NCI-H2196 (cell line): ENCODE results near the gene TLDC2.
A peak's percentile ranks its signal among the peaks of the same experiment; 100 is the strongest.
"Not testable (repeated sequence)": the region's sequence is repeated elsewhere in the genome, so short reads cannot be mapped to it uniquely, and the experiment has no call there.

Source experiments
- DNase-seq: peaks from one replicate; lab custom pipeline; 2025; ENCODE audit not compliant: unreplicated experiment; lab: John Stamatoyannopoulos, UW

The TLDC2 gene

DNA sequence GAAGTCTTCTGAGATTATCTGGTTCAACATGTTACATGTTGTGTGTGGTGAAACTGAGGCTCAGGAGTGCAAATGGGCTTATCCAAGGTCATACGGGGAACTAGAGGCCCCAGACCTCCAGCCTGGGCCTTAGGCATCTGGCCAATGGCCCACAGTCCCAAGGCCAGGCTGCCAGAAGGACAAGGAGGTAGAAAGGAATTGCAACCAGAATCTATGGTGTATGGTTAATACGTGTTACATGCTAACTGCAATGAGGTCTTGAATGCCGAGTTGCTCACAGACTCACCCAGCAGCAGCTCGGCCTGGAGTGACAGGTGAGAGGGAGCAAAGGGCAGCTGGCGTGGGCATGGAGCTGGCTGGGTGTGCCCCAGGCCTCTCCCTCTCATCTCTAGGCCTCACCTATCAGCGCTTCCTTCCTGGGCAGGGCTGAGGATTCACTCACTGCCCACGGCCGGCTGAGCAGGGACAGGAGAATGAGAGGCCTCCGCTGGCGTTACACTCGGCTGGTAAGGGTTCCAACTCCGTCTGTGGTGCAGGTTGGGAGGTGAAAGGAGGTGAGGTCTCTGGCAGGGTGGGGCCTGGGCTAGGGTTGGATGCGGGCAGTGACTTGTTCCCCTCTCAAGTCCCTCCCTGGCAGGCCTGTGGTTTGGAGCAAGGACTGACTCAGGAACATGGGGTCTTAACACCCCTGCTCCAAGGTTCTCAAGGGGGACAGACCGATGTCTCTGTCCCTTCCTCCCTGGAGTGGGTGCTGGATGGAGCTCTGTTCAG, at the start of gene TLDC2:
TLDC2 (plus strand) TSS at position 437 of the 771 bp plus-strand sequence; CDS start at position 474, 37 bp downstream.
- no peak for DNase-seq

DNA sequence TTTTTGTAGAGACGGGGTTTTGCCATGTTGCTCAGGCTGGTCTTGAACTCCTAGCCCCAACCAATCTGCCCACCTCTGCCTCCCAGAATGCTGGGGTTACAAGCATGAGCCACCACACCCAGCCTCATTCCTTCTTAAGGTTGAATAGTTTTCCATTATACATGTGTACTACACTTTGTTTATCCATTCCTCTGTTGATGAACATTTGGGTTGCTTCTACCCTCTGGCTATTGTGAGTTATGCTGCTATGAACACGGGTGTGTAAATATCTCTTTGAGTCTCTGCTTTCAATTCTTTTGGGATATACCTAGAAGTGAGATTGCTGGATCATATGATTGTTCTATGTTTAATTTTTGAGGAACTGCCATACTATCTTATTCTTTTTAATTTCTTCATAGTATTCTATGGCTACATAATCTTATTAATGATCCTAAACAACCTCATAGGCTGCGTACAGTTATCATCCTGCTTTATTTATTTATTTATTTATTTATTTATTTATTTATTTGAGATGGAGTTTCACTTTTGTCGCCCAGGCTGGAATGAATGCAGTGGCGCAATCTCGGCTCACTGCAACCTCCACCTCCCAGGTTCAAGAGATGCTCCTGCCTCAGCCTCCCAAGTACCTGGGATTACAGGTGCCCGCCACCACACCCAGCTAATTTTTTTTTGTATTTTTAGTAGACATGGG, 49.2 kb upstream of the TLDC2 start:
- no peak for DNase-seq

DNA sequence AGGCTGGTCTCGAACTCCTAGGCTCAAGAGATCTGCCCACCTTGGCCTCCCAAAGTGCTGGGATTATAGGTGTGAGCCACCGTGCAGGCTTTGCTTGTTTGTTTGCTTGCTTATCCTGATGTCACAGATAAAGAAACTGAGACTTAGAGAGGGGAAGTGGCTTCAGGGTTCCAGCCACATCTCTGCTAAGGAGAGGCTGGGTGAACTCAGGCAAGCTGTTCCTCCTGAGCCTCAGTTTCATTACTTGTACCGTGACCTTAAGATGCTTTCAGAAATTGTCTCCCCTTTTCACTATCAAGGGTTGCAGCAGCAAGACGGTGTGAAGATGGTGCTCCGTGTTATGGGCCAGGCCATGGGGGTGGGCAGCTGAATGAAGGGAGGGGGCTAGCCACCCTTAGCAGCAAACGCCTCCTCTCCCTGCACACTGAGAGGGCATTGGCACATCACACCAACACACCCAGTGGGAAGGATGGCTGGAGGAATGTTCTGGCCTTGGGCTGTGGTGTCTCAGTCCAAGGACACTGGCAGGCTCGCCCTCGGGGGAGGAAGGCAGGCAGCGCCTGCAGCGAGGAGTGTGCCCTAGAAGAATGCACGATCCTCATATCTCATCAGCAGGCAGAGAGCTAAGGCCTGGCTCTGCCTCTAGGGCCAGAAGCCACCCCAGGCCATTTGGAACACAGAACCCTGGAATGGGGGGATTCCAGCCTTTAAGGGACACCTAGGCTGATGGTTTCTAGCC, 48.2 kb upstream of the TLDC2 start:
- DNase-seq = no peak

DNA sequence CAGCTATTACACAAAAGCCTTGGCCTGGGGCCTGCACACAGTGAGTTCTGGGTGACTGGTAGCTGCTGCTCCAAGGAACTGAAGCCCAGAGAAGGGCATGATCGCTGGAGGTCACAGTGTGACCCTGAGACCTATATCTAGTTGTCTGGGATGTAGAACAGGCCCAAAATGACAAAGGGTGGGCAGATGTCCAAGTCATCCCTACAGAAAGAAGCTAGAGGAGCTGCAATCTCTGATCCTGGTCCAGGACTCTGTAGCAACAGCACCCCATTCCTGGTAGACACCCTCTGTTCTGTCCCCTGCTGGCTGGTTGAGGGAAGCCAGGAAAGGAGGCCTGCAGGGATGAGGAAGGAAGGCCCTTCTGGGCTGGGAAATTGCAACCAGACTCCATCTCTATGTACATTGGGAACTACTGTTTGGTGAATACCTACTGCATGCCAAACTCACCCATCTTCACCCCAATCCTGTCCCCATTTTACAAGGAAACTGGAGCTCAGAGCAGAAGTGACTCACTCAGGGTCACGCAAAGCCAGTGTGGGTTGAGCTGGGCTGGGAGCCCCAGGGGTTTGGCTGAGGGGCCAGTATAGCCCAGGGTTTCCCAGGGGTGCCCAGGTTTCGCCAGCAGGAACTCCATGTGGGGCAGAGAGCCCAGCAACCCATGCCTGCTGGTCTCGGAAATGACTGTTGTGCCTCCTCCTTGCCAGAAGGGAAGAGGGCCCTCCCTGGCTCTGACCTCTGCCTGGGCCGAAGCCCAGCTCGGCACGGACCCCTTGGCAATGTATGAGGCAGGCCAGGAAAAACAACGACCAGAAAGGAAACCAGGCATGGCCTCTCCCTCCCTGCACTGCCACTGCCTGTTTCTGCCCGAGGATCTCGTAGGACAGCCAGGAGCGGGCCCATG, 44.9 kb upstream of the TLDC2 start:
- no peak for DNase-seq

DNA sequence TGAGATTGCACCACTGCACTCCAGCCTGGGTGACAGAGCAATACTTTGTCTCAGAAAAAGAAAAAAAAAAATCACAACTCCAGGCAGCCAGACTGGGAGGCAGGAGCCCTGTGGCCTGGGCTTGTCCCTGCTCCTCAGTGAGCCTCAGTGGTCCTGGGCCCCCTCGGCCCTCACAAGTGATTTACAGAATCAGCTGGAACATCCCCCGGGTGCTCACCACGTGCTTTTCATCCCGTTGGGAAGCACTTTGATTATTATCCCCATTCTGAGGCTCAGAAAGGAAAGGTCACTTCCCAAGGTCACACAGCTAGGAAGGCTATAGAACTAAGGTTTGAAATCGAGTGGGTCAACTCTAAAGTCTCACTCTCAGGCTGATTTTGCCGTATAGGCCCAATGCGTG, 43.1 kb upstream of the TLDC2 start:
- no peak for DNase-seq

DNA sequence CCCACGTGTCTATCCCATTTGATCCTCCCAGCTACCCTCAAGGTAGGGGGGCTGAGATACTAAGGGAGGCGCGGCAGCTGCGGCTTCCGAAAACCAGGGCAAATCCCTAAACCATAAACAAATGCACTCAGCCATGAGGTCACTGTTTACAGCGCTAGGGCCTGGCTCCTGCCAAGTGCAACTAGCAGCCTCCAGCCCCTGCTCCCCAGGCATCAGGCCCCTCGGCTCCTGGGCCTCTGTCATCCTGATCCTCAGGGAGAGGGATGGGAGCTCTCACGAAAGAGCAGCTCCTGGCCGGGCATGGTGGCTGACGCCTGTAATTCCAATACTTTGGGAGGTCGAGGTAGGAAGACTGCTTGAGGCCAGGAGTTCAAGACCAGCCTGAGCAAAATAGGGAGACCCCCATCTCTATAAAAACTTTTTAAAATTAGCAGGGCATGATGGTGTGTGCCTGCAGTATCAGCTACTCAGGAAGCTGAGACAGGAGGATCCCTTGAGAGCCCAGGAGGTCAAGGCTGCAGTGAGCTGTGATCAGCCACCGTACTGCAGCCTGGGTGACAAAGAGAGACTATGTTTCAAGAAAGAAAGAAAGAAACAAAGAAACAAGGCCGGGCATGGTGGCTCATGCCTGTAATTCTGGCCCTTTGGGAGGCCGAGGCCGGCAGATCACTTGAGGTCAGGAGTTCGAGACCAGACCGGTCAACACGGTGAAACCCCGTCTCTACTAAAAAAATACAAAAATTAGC, 42.5 kb upstream of the TLDC2 start:
- DNase-seq = no peak

DNA sequence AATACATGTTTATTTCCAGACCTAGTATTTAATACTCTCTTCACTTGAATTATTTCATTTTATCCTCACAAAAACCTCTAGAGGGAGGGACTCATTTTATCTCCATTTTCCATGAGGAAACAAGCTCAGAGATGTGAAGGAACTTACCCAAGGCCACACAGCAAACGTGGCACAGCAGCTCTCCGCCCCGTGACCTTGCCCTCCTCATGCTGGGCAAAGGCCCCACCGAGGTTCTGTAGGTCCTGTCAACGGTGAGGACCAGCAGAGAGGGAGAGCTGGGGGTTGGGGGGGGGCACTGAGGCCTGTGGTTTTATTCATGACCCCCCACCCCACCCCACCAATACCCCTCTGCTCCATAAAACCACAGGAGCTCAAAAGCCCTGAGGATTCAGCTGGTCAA, 40.9 kb upstream of the TLDC2 start:
- DNase-seq = no peak

DNA sequence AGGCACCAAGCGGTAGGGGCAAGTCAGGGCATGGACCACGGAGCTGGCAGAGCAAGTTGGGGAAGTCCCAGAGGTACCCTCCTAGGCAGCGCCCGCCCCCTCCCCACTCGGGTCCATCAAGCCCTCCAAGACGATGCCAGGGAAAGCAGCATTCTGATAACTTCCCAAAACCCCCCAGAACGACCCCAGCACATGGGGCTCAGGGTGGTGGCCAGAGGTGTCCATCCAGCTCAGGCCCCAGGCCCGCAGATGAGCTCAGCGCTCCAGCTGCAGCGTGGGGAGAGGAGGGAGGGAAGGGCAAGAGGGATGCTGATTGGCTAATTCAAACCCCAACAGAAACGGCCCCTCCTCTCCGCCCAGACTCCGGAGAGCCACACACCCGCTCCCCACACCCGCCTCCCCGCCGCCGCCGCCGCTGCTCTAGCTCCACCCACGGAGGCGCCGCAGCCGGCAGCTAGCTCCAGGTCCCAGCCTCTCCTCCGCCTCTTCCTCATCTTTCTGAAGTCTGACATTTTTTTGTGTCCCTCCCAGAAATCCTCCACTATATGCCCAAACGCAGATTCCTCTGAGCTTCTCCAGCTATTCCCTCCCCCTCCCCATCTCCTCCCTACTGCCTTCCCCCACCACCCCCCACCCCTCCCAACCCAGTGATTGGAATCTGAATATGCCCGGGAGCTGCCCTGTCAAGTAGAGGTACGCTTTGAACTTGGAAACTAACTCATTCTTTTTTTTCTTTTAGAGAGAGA, 40.3 kb upstream of the TLDC2 start:
- peak; percentile 89 for DNase-seq

DNA sequence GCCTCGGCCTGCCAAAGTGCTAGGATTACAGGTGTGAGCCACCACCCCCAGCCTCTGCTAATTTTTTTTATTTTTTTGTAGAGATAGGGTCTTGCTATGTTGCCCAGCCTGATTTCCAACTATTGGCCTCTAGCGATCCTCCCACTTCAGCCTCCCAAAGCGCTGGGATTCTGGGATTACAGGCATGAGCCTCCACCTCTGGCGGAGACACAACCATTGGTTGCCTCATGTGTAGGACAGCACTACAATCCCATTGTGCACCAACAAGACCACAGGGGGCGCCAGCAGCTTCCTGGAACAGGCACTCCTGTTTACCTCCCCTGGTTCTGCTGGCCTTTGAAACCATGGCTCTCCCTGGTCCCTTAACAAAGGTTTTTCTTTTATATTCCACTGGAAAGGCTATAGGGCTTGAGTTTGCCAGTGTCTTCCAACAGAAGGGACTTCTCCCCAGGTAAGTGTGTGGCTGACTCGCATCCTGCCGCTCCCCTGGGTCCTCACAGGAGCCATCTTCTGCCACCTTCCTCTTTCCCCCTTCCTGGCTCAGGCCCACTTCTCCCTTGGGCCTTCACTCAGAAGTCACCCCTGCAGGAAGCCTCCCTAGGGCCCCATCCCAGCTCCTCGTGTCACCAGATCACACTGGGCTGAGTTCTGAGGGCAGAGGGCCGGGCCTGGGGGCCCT, 39.2 kb upstream of the TLDC2 start:
- DNase-seq = peak; percentile 58

DNA sequence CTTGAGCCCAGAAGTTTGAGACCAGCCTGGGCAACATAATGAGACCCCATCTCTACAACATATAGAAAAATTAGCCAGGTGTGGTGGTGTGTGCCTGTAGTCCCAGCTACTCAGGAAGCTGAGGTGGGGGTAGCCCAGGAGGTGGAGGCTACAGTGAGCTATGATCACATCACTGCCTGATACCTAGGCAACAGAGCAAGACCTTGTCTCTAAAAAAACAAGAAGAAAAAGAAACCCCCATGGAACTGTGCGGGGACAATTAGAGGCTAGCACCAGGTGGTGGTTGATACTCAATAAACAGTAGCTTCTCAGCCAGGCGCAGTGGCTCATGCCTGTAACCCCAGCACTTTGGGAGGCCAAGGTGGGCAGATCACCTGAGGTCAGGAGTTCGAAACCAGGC, 37.6 kb upstream of the TLDC2 start:
- not testable (repeated sequence) for DNase-seq

DNA sequence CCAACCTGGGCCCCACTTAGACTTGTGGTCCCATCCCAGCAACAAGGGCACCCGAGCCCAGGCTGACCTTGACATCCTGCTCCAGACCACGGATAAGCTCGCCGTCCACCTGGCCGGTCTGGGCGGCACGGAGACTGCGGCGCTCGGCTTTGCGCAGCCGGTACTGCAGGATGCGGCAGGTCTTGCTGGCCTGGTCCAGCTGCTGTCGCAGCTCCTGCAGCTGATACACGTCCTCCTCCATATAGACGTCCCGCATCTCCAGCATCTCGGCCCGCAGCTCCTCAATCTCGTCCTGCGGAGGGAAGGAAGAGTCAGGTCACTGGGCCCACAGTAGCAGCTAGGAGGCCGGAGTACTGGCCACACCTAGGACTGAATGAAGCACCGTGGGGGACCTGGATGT, 36.8 kb upstream of the TLDC2 start:
- no peak for DNase-seq

DNA sequence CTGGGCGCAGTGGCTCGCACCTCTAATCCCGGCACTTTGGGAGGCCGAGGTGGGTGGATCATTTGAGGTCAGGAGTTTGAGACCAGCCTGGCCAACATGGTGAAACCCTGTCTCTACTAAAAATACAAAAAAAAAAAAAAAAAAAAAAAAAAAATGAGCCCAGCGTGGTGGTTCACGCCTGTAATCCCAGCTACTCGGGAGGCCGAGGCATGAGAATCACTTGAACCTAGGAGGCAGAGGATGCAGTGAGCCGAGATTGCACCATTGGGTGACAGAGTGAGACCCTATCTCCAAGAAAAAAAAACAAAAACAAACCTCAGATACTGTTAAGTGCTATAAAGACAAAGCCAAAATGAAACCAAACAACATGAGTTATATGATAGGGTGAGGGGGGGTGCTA, 34.9 kb upstream of the TLDC2 start:
- DNase-seq = not testable (repeated sequence)

DNA sequence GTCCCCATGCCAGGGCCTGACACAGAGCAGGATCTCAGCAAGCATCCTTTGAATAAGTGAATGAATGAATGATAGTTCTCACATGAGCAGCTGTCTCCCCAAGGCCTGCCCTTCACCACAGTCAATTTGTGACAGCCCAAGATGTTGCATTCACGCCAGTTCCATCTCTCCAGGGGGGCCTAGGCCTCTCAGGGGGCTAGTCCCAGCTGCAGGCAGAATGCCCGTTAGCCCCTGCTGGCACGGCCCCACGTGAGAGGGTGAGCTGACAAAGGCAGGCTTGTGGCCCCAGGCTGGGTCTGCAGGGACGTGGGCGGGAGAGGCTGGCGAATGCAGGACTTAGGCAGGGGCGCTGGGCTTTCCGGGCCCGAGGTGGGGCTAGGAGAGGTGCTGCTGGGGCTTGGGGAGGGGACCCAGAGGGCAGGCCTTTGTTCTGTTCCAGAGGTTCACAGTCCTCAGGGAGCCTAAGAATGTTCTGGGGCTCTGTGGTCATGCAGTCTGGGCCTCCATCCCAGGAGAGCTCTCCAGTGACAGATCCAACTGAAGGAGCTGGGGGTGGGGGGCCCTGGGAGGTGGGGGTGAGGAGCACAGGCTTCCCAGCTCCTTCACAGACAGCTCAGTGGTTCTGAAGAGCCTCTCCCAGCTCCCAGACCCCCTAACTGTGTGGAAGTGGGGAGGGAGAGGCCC, 30.5 kb upstream of the TLDC2 start:
- DNase-seq = no peak

DNA sequence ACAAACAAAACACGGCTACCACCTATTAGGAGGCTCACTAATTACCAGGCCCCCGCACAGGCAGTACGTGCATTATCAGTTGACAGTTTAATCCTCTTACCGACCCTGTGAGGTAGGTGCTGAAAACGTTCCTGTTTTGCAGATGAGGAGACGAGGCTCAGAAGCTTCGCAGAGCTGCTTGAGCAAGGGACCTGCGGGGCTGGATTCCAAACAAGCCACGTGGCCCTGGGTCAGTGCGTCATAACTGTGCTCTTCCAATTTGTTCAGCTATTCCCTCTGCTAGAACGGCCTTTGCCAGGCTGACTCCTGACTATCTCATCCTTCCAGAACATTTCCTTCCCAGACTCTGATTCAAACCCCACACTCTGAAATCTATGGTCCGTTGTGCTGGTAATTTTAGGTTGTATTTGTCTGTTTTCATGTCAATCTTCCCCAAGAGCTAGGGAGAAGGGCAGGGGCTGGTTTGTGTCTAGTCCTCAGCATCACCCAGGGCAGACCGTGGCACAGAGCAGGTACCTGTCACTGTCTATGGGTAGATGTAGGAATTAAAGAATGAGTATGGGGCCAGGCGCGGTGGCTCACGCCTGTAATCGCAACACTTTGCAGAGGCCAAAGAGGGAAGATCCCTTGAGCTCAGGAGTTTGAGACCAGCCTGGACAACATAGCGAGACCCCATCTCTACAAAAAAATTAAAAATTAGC, 28.8 kb upstream of the TLDC2 start:
- no peak for DNase-seq

DNA sequence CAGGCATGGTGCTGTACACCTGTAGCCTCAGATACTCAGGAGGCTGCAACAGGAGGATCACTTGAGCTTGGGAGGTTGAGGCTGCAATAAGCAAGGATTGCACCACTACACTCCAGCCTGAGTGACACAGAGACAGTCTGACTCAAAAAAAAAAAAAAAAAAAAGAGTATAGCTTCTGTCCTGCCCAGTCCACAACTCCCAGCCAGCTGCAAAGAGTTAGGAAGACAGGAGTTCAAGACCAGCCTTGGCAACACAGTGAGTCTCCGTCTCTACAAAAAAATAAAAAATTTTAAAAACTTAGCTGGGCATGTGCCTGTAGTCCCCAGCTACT, 28.3 kb upstream of the TLDC2 start:
- no peak for DNase-seq

DNA sequence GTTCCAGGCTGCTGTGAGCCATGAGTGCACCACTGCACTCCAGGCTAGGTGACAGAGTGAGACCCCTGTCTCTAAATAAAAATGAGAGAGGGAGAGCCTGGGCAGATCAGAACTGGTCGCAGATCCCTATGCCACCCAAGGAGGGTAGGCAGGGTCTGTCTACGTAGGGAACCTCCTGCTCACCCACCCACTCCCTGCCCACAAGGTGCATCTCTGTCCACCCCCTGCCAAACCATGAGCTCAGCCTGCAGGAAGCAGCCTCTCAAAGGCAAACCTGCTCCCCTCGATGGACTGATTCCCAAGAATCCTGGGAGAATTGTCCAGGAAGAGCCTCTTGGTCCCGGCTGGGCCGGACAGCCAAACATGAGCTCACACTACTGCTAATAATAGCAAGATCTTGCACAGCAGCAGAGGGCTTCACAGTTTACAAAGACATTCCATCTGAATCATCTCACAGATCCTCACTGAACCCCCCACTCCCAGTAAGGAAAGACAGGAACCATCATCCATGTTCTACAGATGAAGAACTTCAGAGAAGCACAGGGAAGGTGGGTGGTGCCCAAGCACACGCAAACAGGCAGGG, 27.8 kb upstream of the TLDC2 start:
- DNase-seq = no peak

DNA sequence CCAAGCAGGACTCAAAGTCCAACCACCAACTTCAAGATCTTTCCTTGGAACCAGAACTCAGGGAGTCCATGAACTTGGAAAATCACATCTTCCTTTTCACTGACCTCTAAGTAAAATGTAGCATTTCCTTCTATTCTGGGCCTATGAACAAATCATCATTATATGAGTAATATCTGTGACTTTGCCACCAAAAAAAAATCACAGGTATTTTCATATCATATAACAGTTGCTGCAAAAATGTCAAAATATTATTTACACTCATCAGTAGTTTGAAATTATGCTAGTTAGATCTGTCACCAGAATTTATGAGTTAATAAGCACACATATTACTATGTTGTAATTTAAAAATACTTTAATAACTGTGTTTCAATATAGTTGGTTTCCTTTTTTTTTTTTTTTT, 27.3 kb upstream of the TLDC2 start:
- DNase-seq = no peak
